Body of pancreas (tissue), 4 donors: ENCODE results near the gene ACER3.

Experiments used
- POLR2A ChIP-seq, 3 donors: fragments of 450-650 bp; IDR thresholded peaks; one replicate each; pipeline ENCODE4 v1.6.1; 2016; ENCODE audit warnings: antibody characterized with exemption in 3 of 3, mild to moderate bottlenecking in 2 of 3
- TF ChIP-seq, protein P1 (sequence below), 7 experiments: fragments of 450-650 bp in 4 of 7; fragments of 200-600 bp in 3 of 7; sonication (generic) in 3 of 7; IDR thresholded peaks; one replicate each; pipeline ENCODE4 v1.5.1; 2016 to 2019; ENCODE audit warnings: antibody characterized with exemption in 7 of 7

GRCh38 chr11:77063407-77063806 lies 202.7 kb downstream of the ACER3 start:
- TF ChIP-seq POLR2A (IDR thresholded peaks at IDR 0.05), result no peak
- TF ChIP-seq, protein P1, sequence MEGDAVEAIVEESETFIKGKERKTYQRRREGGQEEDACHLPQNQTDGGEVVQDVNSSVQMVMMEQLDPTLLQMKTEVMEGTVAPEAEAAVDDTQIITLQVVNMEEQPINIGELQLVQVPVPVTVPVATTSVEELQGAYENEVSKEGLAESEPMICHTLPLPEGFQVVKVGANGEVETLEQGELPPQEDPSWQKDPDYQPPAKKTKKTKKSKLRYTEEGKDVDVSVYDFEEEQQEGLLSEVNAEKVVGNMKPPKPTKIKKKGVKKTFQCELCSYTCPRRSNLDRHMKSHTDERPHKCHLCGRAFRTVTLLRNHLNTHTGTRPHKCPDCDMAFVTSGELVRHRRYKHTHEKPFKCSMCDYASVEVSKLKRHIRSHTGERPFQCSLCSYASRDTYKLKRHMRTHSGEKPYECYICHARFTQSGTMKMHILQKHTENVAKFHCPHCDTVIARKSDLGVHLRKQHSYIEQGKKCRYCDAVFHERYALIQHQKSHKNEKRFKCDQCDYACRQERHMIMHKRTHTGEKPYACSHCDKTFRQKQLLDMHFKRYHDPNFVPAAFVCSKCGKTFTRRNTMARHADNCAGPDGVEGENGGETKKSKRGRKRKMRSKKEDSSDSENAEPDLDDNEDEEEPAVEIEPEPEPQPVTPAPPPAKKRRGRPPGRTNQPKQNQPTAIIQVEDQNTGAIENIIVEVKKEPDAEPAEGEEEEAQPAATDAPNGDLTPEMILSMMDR (IDR thresholded peaks at IDR 0.05), result no peak
